ENCODE data around the gene PODXL2. TPM values are rescaled to one million over a fixed set of nuclear protein-coding genes. Genes with fewer than 3 reads are reported as not detected.

PODXL2 gene
- total RNA-seq, 1 experiment from 2014 or later, result 26.6 TPM

- Histone ChIP-seq H3K36me3 (ENCODE audit: insufficient read depth, low read length, poor library complexity, severe bottlenecking) (no peaks in the 10 kb centered on the region), H3K27ac (ENCODE audit: low read depth, low read length, poor library complexity, severe bottlenecking) (no peak overlapping the region), H3K9me3 (ENCODE audit: low read depth, low read length, poor library complexity, severe bottlenecking) (no peaks in the 10 kb centered on the region), H3K4me3 (ENCODE audit: low read depth, low read length, poor library complexity, severe bottlenecking) (no peak overlapping the region), H3K4me1 (ENCODE audit: insufficient read depth, low read length, poor library complexity, severe bottlenecking) (peaks cover 7% of the 10 kb centered on the region), H3K27me3 (replicated peaks; ENCODE audit: insufficient read depth, low read depth, low read length, poor library complexity) (no peaks in the 10 kb centered on the region)
- no peak for DNase-seq (ENCODE audit: low spot score)
- TF ChIP-seq CTCF (conservative IDR thresholded peaks at IDR 0.05; ENCODE audit: low read depth, low read length) (no peak), EZH2 (IDR thresholded peaks at IDR 0.05; ENCODE audit: borderline replicate concordance, low read depth, low read length, poor library complexity, severe bottlenecking) (no peak)
- CTCF ChIA-PET, result no interaction called here
- intact Hi-C loops (cut with micrococcal nuclease; ENCODE audit: unreplicated experiment), result no loop called here
- POLR2A ChIA-PET (ENCODE audit: low non-redundant PET), result no interaction called here
- no TSS peak for BruUV-seq (replicated peaks)
These were observed 46.8 kb downstream of the PODXL2 start for GRCh38 chr3:127675651-127676391.

- TF ChIP-seq EZH2 (IDR thresholded peaks at IDR 0.05; ENCODE audit: borderline replicate concordance, low read depth, low read length, poor library complexity, severe bottlenecking) (no peak), CTCF (conservative IDR thresholded peaks at IDR 0.05; ENCODE audit: low read depth, low read length) (no peak)
- Histone ChIP-seq H3K27me3 (replicated peaks; ENCODE audit: insufficient read depth, low read depth, low read length, poor library complexity) (no peaks in the 10 kb centered on the region), H3K27ac (ENCODE audit: low read depth, low read length, poor library complexity, severe bottlenecking) (no peak overlapping the region), H3K4me3 (ENCODE audit: low read depth, low read length, poor library complexity, severe bottlenecking) (no peak overlapping the region), H3K36me3 (ENCODE audit: insufficient read depth, low read length, poor library complexity, severe bottlenecking) (no peaks in the 10 kb centered on the region), H3K9me3 (ENCODE audit: low read depth, low read length, poor library complexity, severe bottlenecking) (no peaks in the 10 kb centered on the region), H3K4me1 (ENCODE audit: insufficient read depth, low read length, poor library complexity, severe bottlenecking) (peaks cover 7% of the 10 kb centered on the region)
- intact Hi-C loops (cut with micrococcal nuclease; ENCODE audit: unreplicated experiment), result no loop called here
- ChIA-PET CTCF (no interaction called here), POLR2A (ENCODE audit: low non-redundant PET) (no interaction called here)
- no peak for DNase-seq (ENCODE audit: low spot score)
- no TSS peak for BruUV-seq (replicated peaks)
These were observed 47.5 kb downstream of the PODXL2 start for GRCh38 chr3:127676456-127676855.

GRCh38 chr3:127676921-127677351 is 48.0 kb downstream of the PODXL2 start:
- Histone ChIP-seq H3K27ac (ENCODE audit: low read depth, low read length, poor library complexity, severe bottlenecking) (no peak overlapping the region), H3K4me3 (ENCODE audit: low read depth, low read length, poor library complexity, severe bottlenecking) (no peak overlapping the region), H3K9me3 (ENCODE audit: low read depth, low read length, poor library complexity, severe bottlenecking) (no peaks in the 10 kb centered on the region), H3K27me3 (replicated peaks; ENCODE audit: insufficient read depth, low read depth, low read length, poor library complexity) (no peaks in the 10 kb centered on the region), H3K36me3 (ENCODE audit: insufficient read depth, low read length, poor library complexity, severe bottlenecking) (no peaks in the 10 kb centered on the region), H3K4me1 (ENCODE audit: insufficient read depth, low read length, poor library complexity, severe bottlenecking) (peaks cover 3% of the 10 kb centered on the region)
- POLR2A ChIA-PET (ENCODE audit: low non-redundant PET), result no interaction called here
- no TSS peak for BruUV-seq (replicated peaks)
- intact Hi-C loops (cut with micrococcal nuclease; ENCODE audit: unreplicated experiment), result no loop called here
- CTCF ChIA-PET, result no interaction called here
- TF ChIP-seq CTCF (conservative IDR thresholded peaks at IDR 0.05; ENCODE audit: low read depth, low read length), result no peak
- TF ChIP-seq EZH2 (IDR thresholded peaks at IDR 0.05; ENCODE audit: borderline replicate concordance, low read depth, low read length, poor library complexity, severe bottlenecking), result no peak
- no peak for DNase-seq (ENCODE audit: low spot score)

Data from A673 (cell line).